GM12878 (cell line): ENCODE data around the gene IL18. TPM values are rescaled to one million over a fixed set of nuclear protein-coding genes. Genes with fewer than 3 reads are reported as not detected.

ENCODE experiments used
- CBX5 ChIP-seq: sonication (generic); IDR thresholded peaks from 2 replicates; pipeline ENCODE4 v1.6.1; 2016; ENCODE audit warnings: low read depth, moderate library complexity, mild to moderate bottlenecking, inconsistent platforms
- CEBPB ChIP-seq, 2 experiments: fragments of 150-350 bp in 1 of 2; IDR thresholded peaks; 2 replicates each; pipeline ENCODE4 v1.6.1; 2012 to 2014; ENCODE audit warnings: low read depth in 2 of 2, low read length in 2 of 2, borderline replicate concordance in 1 of 2, inconsistent platforms in 1 of 2
- IKZF1 ChIP-seq: fragments of 450-650 bp; conservative IDR thresholded peaks from 2 replicates; pipeline ENCODE4 v1.6.1; 2017; ENCODE audit warnings: antibody characterized with exemption, mild to moderate bottlenecking
- JUNB ChIP-seq: IDR thresholded peaks from 2 replicates; pipeline ENCODE4 v1.6.1; 2016; ENCODE audit warnings: antibody characterized with exemption, mild to moderate bottlenecking
- MEF2A ChIP-seq: IDR thresholded peaks from 2 replicates; pipeline ENCODE4 v1.6.1; 2011; ENCODE audit warnings: low read depth, mild to moderate bottlenecking, low read length, moderate library complexity; ENCODE audit not compliant: insufficient read depth
- NR2F1 ChIP-seq: fragments of 450-650 bp; conservative IDR thresholded peaks from 2 replicates; pipeline ENCODE4 v1.6.1; 2017; ENCODE audit warnings: mild to moderate bottlenecking
- PAX8 ChIP-seq: fragments of 450-650 bp; IDR thresholded peaks from 2 replicates; pipeline ENCODE4 v1.6.1; 2017; ENCODE audit warnings: mild to moderate bottlenecking, moderate library complexity
- PML ChIP-seq: IDR thresholded peaks from 2 replicates; pipeline ENCODE4 v1.6.1; 2012; ENCODE audit warnings: low read length, inconsistent platforms
- POU2F2 ChIP-seq: IDR thresholded peaks from 3 replicates; pipeline ENCODE4 v1.6.1; 2011; ENCODE audit warnings: low read depth, mild to moderate bottlenecking, low read length, borderline replicate concordance
- RUNX3 ChIP-seq: IDR thresholded peaks from 2 replicates; pipeline ENCODE4 v1.6.1; 2012; ENCODE audit warnings: low read length, inconsistent platforms
- SREBF1 ChIP-seq: IDR thresholded peaks from 2 replicates; pipeline ENCODE4 v1.6.1; 2012; ENCODE audit warnings: mild to moderate bottlenecking, low read length
- SRF ChIP-seq, 2 experiments: IDR thresholded peaks; 2 replicates each; pipeline ENCODE4 v1.6.1; 2011; ENCODE audit warnings: low read depth in 2 of 2, low read length in 2 of 2, mild to moderate bottlenecking in 1 of 2, moderate library complexity in 1 of 2
- YY1 ChIP-seq: IDR thresholded peaks from 2 replicates; pipeline ENCODE4 v1.6.1; 2011; ENCODE audit warnings: low read depth, mild to moderate bottlenecking, low read length
- ZBED1 ChIP-seq: IDR thresholded peaks from 2 replicates; pipeline ENCODE4 v1.6.1; 2016; ENCODE audit warnings: borderline replicate concordance
- polyA plus RNA-seq, 11 experiments: library from polyadenylated mRNA; depleted of rRNA in 4 of 11; unstranded in 6 of 11; stranded (reverse) in 5 of 11; fragments of >200 nt; fragmentation: Nextera tagmentation in 4 of 11; fragmentation: Illumina TruSeq in 1 of 11; extraction: Ambion mirVana in 4 of 11; extraction: Trizol in 1 of 11; gene quantifications; 1 replicate in 1 of 11; 2 replicates in 10 of 11; pipeline versions ENCODE4 v1.2.1 to v1.2.3, GENCODE V29; 2011 to 2016; ENCODE audit warnings: inconsistent platforms in 2 of 11, missing spikeins in 2 of 11, low read depth in 1 of 11
- total RNA-seq, 4 experiments: library from RNA; depleted of rRNA in 3 of 4; stranded (reverse); fragments of >200 nt in 3 of 4; fragmentation: Illumina TruSeq in 1 of 4; extraction: Trizol in 1 of 4; gene quantifications; 2 replicates each; pipeline versions ENCODE4 v1.2.1 to v1.2.3, GENCODE V29; 2013 to 2021
- TF ChIP-seq, protein P1 (sequence below): fragments of 450-650 bp; conservative IDR thresholded peaks from 2 replicates; pipeline ENCODE4 v1.6.1; 2017; ENCODE audit warnings: mild to moderate bottlenecking, moderate library complexity

IL18 gene
- total and polyA plus RNA-seq, 10 of the 15 experiments (the other 5 are each of a cell fraction or from before 2014, with no cell fraction given), result 0.12 to 0.42 (median 0.24) TPM

DNA sequence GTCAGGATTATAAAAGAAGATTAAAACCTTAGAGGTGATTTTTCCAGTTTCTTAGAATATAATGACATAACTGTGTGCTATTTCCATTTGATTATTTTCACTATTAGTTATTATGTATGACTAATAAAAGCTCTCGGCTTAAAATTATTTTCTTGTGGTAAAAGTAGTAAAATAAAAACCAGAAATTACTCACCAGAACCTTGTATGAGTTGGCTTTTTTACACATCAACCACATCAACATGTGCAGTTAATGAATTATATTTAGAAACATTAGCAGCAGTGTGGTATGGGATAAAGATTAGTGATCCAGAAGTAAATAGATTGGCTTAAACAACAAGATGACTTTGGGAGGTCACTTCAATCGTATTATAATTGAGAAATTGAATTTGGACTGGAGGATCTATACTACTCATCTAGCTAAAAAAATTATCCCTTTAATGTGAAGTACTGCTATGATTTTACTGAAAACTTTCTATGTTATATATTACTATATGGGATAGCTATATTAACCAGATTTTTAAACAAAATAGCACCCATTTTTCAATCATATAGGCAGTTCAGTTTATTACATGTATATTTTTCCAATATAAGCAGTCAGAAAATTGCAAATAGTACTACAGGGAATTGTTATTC is 8.6 kb upstream of the IL18 start (continued):
- no peak for TF ChIP-seq CBX5
- TF ChIP-seq CEBPB (IDR thresholded peaks at IDR 0.05; ENCODE audit: borderline replicate concordance in 1 of 2, low read depth in 2 of 2, low read length in 2 of 2), result peak in 1 of 2 experiments; percentile 82; a peak in 1 of 4 replicates
- TF ChIP-seq, protein P1, sequence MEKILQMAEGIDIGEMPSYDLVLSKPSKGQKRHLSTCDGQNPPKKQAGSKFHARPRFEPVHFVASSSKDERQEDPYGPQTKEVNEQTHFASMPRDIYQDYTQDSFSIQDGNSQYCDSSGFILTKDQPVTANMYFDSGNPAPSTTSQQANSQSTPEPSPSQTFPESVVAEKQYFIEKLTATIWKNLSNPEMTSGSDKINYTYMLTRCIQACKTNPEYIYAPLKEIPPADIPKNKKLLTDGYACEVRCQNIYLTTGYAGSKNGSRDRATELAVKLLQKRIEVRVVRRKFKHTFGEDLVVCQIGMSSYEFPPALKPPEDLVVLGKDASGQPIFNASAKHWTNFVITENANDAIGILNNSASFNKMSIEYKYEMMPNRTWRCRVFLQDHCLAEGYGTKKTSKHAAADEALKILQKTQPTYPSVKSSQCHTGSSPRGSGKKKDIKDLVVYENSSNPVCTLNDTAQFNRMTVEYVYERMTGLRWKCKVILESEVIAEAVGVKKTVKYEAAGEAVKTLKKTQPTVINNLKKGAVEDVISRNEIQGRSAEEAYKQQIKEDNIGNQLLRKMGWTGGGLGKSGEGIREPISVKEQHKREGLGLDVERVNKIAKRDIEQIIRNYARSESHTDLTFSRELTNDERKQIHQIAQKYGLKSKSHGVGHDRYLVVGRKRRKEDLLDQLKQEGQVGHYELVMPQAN, result no peak
- peak; percentile 100 for TF ChIP-seq RUNX3
- TF ChIP-seq JUNB, result peak; percentile 100
- peak; percentile 29; the same call in 1 of the 2 replicates for TF ChIP-seq SREBF1
- TF ChIP-seq SRF (IDR thresholded peaks at IDR 0.05; ENCODE audit: low read depth in 2 of 2, low read length in 2 of 2), result 0 out of 4 replicates have a peak, but pooled peaks of 1 of the 2 experiments have one; percentile 55
- peak; percentile 93; the same call in 1 of the 2 replicates for TF ChIP-seq ZBED1
- TF ChIP-seq IKZF1, result 0 out of 2 replicates have a peak, but pooled peaks have one; percentile 14
- TF ChIP-seq NR2F1, result peak; percentile 54; the same call in 1 of the 2 replicates
- TF ChIP-seq MEF2A, result peak; percentile 98
- TF ChIP-seq PAX8, result no peak
- TF ChIP-seq YY1, result no peak
- TF ChIP-seq PML, result peak; percentile 73; the same call in 1 of the 2 replicates
- TF ChIP-seq POU2F2, result no peak
- TF ChIP-seq, all 136 proteins: peak for 30
